SU-DHL-6 (cell line): ENCODE data around the gene CD151.

Source experiments
- H2AFZ ChIP-seq: fragments of 200-600 bp; sonication (generic); 2 replicates; pipeline ENCODE4 v1.6.1; 2014; ENCODE audit warnings: low read depth, mild to moderate bottlenecking, moderate library complexity, mixed read lengths, antibody characterized with exemption, low read length; ENCODE audit not compliant: severe bottlenecking
- H3F3A ChIP-seq: fragments of 200-600 bp; shearing (Covaris generic); 2 replicates; pipeline ENCODE4 v1.6.0; 2016; ENCODE audit warnings: antibody characterized with exemption, mild to moderate bottlenecking; ENCODE audit not compliant: insufficient read depth
- H3K27ac ChIP-seq: fragments of 200-600 bp; sonication (generic); 2 replicates; pipeline ENCODE4 v1.5.1; 2016; ENCODE audit warnings: low read depth, mild to moderate bottlenecking, low read length, moderate library complexity, mixed read lengths
- H3K27me3 ChIP-seq: fragments of 200-600 bp; sonication (generic), shearing (Covaris generic); 2 replicates; pipeline ENCODE4 v1.6.0; 2014; ENCODE audit warnings: mild to moderate bottlenecking, low read length
- H3K36me3 ChIP-seq: fragments of 200-600 bp; sonication (generic); 2 replicates; pipeline ENCODE4 v1.6.1; 2014; ENCODE audit warnings: mild to moderate bottlenecking, low read length, mixed read lengths
- H3K4me2 ChIP-seq: fragments of 300-600, 200-600 bp; shearing (Covaris generic), sonication (generic); 2 replicates; pipeline ENCODE4 v1.6.0; 2014; ENCODE audit warnings: low read length, low read depth, mild to moderate bottlenecking; ENCODE audit not compliant: poor library complexity, severe bottlenecking
- H3K4me3 ChIP-seq: fragments of 200-600 bp; sonication (generic); 2 replicates; pipeline ENCODE4 v1.5.1; 2014; ENCODE audit warnings: antibody characterized with exemption, low read length, mild to moderate bottlenecking, mixed read lengths; ENCODE audit not compliant: insufficient read depth, poor library complexity, severe bottlenecking
- H3K79me2 ChIP-seq: fragments of 200-600 bp; sonication (generic); 2 replicates; pipeline ENCODE4 v1.6.1; 2014; ENCODE audit warnings: mild to moderate bottlenecking, low read length, moderate library complexity; ENCODE audit not compliant: insufficient read depth
- H3K9ac ChIP-seq: fragments of 200-600 bp; sonication (generic); 2 replicates; pipeline ENCODE4 v1.7.0; 2014; ENCODE audit warnings: mild to moderate bottlenecking, low read length
- H3K9me2 ChIP-seq: fragments of 200-600 bp; sonication (generic); replicated peaks from 2 replicates; pipeline ENCODE4 v1.6.1; 2014; ENCODE audit warnings: low read length; ENCODE audit not compliant: insufficient read depth
- H3K9me3 ChIP-seq: fragments of 200-600 bp; sonication (generic); 2 replicates; pipeline ENCODE4 v1.6.1; 2014; ENCODE audit warnings: low read length, mixed read lengths; ENCODE audit not compliant: insufficient read depth
- H4K20me1 ChIP-seq: fragments of 200-600 bp; sonication (generic); 2 replicates; pipeline ENCODE4 v1.6.1; 2014; ENCODE audit warnings: low read depth, mild to moderate bottlenecking, antibody characterized with exemption, low read length, moderate library complexity, mixed read lengths
- CTCF ChIP-seq: fragments of 200-600 bp; sonication (generic); IDR thresholded peaks from one replicate; pipeline ENCODE4 v1.5.1; 2017; ENCODE audit warnings: antibody characterized with exemption, mild to moderate bottlenecking, low read length, moderate library complexity; ENCODE audit not compliant: insufficient read depth, poor library complexity, severe bottlenecking
- EZH2phosphoT487 ChIP-seq: fragments of 200-600 bp; sonication (generic), shearing (Covaris generic); conservative IDR thresholded peaks from 2 replicates; pipeline ENCODE4 v1.6.1; 2018; ENCODE audit warnings: mild to moderate bottlenecking, antibody characterized with exemption, low read length, moderate library complexity, mixed read lengths

Gene CD151

DNA sequence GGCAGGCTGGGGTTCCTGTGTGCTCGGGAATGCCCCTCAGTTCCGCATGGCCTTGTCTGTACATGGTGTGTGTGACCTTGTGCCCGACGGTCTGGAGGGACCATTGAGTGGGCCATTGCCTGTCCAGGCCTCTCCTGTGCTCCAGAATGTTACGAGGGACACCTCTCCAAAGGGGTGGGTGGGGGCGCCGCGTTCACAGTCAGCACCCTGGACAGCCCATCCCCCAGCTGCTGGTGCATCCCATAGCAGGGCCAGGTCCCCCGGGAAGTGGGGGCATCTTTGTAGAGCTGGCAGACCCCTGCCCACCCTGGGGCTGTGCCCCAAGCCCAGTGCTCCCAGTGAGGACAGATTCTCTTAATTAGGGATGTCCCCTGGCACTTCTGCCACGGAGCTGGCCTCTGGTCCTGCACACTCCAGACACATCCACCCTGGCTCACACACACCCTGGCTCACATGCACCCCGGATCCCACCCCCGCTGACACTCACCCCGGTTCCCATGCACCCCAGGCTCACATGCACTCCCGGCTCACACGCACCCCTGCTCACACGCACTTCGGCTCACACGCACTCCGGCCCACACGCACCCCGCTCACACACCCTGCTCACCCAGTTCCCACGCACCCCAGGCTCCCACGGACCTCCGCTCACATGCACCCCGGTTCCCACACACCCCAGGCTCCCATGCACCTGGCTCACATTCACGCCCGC lies 25.5 kb downstream of the CD151 start:
- TF ChIP-seq EZH2phosphoT487 (no peak), CTCF (no peak)
- no peaks in the 10 kb centered on the region for H3K36me3 ChIP-seq
- no peaks in the 10 kb centered on the region for H3K27me3 ChIP-seq
- H3K27ac ChIP-seq = no peak overlapping the region
- H3K4me3 ChIP-seq = no peak overlapping the region
- H4K20me1 ChIP-seq = no peaks in the 10 kb centered on the region
- no peaks in the 10 kb centered on the region for H3K79me2 ChIP-seq
- no peak overlapping the region for H3K9ac ChIP-seq
- H2AFZ ChIP-seq = no peak overlapping the region
- no peaks in the 10 kb centered on the region for H3K9me2 ChIP-seq
- no peaks in the 10 kb centered on the region for H3K9me3 ChIP-seq
- H3F3A ChIP-seq = no peaks in the 10 kb centered on the region
- no peak overlapping the region for H3K4me2 ChIP-seq

GRCh38 chr11:858762-859339 lies 26.1 kb downstream of the CD151 start:
- H3K4me3 ChIP-seq = no peak overlapping the region
- H3K9me2 ChIP-seq = no peaks in the 10 kb centered on the region
- no peak overlapping the region for H3K27ac ChIP-seq
- H3K79me2 ChIP-seq = no peaks in the 10 kb centered on the region
- no peaks in the 10 kb centered on the region for H4K20me1 ChIP-seq
- TF ChIP-seq CTCF (no peak), EZH2phosphoT487 (no peak)
- H3K27me3 ChIP-seq = no peaks in the 10 kb centered on the region
- H3K9me3 ChIP-seq = no peaks in the 10 kb centered on the region
- no peaks in the 10 kb centered on the region for H3F3A ChIP-seq
- H2AFZ ChIP-seq = no peak overlapping the region
- no peak overlapping the region for H3K4me2 ChIP-seq
- no peaks in the 10 kb centered on the region for H3K36me3 ChIP-seq
- H3K9ac ChIP-seq = no peak overlapping the region

DNA sequence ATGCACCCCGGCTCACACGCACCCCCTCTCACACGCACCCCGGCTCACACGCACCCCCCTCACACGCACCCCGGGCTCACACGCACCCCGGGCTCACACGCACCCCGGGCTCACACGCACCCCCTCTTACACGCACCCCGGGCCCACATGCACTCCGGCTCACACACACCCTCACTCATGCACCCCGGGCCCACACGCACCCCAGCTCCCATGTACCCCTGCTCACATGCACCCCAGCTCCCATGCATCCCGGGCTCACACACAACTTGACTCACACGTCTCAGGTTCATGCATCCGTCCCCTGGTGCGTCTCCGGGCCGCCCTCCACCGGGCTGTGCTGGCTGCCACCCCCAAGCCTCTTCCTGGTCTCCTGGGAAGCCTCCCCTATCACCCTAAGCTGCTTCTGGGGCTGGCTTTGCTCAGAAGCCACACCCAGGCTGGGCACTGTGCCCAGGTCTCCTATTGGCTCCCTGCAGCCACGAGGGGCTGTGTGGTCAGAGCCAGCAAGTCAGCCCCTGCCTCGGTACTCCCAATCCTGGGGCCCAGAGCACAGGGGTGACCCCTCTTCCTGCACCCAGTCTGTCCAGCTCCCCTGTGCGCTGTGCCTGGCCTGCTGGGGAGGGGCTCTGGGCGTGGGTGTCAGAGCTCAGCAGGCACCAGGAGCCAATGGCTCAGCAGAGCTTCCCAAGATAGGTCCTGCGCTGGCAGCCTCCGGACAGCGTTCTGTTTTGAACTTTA lies 26.8 kb downstream of the CD151 start:
- Histone ChIP-seq H3K9me3 (no peaks in the 10 kb centered on the region), H3K36me3 (no peaks in the 10 kb centered on the region), H3K4me2 (no peak overlapping the region), H3K79me2 (no peaks in the 10 kb centered on the region), H3K27ac (no peak overlapping the region), H4K20me1 (no peaks in the 10 kb centered on the region), H3F3A (no peaks in the 10 kb centered on the region), H3K4me3 (no peak overlapping the region), H3K9me2 (no peaks in the 10 kb centered on the region), H2AFZ (no peak overlapping the region), H3K9ac (no peak overlapping the region), H3K27me3 (no peaks in the 10 kb centered on the region)
- no peak for TF ChIP-seq EZH2phosphoT487
- TF ChIP-seq CTCF = no peak
